ENCODE data around the gene DUSP1.

DUSP1 gene

GRCh38 chr5:172777881-172778814 lies 7.2 kb upstream of the DUSP1 start:
- DNase-seq (ENCODE audit: low spot score), result peak; percentile 40

- no peak for DNase-seq (ENCODE audit: low spot score)
Observed at GRCh38 chr5:172776235-172776594, 5.2 kb upstream of the DUSP1 start.

GRCh38 chr5:172775326-172776234 lies 4.6 kb upstream of the DUSP1 start:
- peak; percentile 60 for DNase-seq (ENCODE audit: low spot score)

- no peak for DNase-seq (ENCODE audit: low spot score)
Observed at GRCh38 chr5:172774561-172775315, 3.7 kb upstream of the DUSP1 start.

GRCh38 chr5:172773481-172774469 lies 2.8 kb upstream of the DUSP1 start:
- no peak for DNase-seq (ENCODE audit: low spot score)

- peak; percentile 89 for DNase-seq (ENCODE audit: low spot score)
Observed at GRCh38 chr5:172772112-172772906, 1.3 kb upstream of the DUSP1 start.

- DNase-seq (ENCODE audit: low spot score), result no peak
Observed at GRCh38 chr5:172771439-172772111, 580 bp upstream of the DUSP1 start.

- no peak for DNase-seq (ENCODE audit: low spot score)
Observed at GRCh38 chr5:172770374-172770674, 671 bp downstream of the DUSP1 start.

- no peak for DNase-seq (ENCODE audit: low spot score)
Observed at GRCh38 chr5:172769616-172770373, 1.2 kb downstream of the DUSP1 start.

- no peak for DNase-seq (ENCODE audit: low spot score)
Observed at GRCh38 chr5:172769342-172769615, 1.7 kb downstream of the DUSP1 start.

GRCh38 chr5:172768573-172769341 lies 2.2 kb downstream of the DUSP1 start:
- no peak for DNase-seq (ENCODE audit: low spot score)

- DNase-seq (ENCODE audit: low spot score), result no peak
Observed at GRCh38 chr5:172768098-172768572, 2.9 kb downstream of the DUSP1 start.

- DNase-seq (ENCODE audit: low spot score), result peak; percentile 80
Observed at GRCh38 chr5:172766287-172767108, 4.5 kb downstream of the DUSP1 start.

- DNase-seq (ENCODE audit: low spot score), result no peak
Observed at GRCh38 chr5:172765766-172766286, 5.2 kb downstream of the DUSP1 start.

- peak; percentile 92 for DNase-seq (ENCODE audit: low spot score)
Observed at GRCh38 chr5:172764861-172765765, 5.9 kb downstream of the DUSP1 start.

GRCh38 chr5:172763120-172763464 lies 7.9 kb downstream of the DUSP1 start:
- DNase-seq (ENCODE audit: low spot score), result no peak
